Kidney (tissue), 14 donors: ENCODE results near the gene DHCR24. TPM values are rescaled to one million over a fixed set of nuclear protein-coding genes. Genes with fewer than 3 reads are reported as not detected.
"Not testable (repeated sequence)": the region's sequence is repeated elsewhere in the genome, so short reads cannot be mapped to it uniquely, and the experiment has no call there.

Experiments
- DNase-seq, 5 donors: peaks; one replicate each; pipeline ENCODE4 v3.0.0-alpha.2; 2013 to 2020
- FAIRE-seq: peaks from 2 replicates; lab custom pipeline; 2012; peaks lifted over from hg19 to GRCh38; lab: Jason Lieb, UNC
- H3K27ac ChIP-seq, 2 donors: one replicate each; pipeline ENCODE4 v1.7.0; 2013; ENCODE audit warnings: low read depth in 2 of 2, low read length in 2 of 2, inconsistent platforms in 1 of 2
- H3K27me3 ChIP-seq: one replicate; pipeline ENCODE4 v1.7.1; 2013; ENCODE audit warnings: low read length, inconsistent platforms; ENCODE audit not compliant: control insufficient read depth, insufficient read depth
- H3K36me3 ChIP-seq, 3 donors: one replicate each; pipeline versions ENCODE4 v1.7.0 to v1.7.1; 2013; ENCODE audit warnings: low read length in 3 of 3, control low read depth in 1 of 3, inconsistent platforms in 1 of 3; ENCODE audit not compliant: insufficient read depth in 3 of 3, control insufficient read depth in 2 of 3
- H3K4me1 ChIP-seq, 3 donors: one replicate each; pipeline versions ENCODE4 v1.7.0 to v1.7.1; 2013; ENCODE audit warnings: low read length in 3 of 3, inconsistent platforms in 1 of 3, low read depth in 1 of 3; ENCODE audit not compliant: control insufficient read depth in 2 of 3, insufficient read depth in 2 of 3
- H3K4me3 ChIP-seq, 3 donors: one replicate each; pipeline versions ENCODE4 v1.7.0 to v1.8.1; 2013; ENCODE audit warnings: low read length in 3 of 3, control low read depth in 1 of 3, inconsistent platforms in 1 of 3
- H3K9ac ChIP-seq, 3 donors: one replicate each; pipeline versions ENCODE4 v1.7.0 to v1.7.1; 2013; ENCODE audit warnings: low read length in 3 of 3, control low read depth in 1 of 3, inconsistent platforms in 1 of 3
- H3K9me3 ChIP-seq, 3 donors: one replicate each; pipeline versions ENCODE4 v1.7.0 to v1.7.1; 2013; ENCODE audit warnings: low read length in 3 of 3, control low read depth in 1 of 3, inconsistent platforms in 1 of 3; ENCODE audit not compliant: control insufficient read depth in 2 of 3, insufficient read depth in 1 of 3
- intact Hi-C: fragments of 100-400 bp; cut with DNase I; formaldehyde crosslinking; loops from one replicate; pipeline ENCODE4 v1.11.1; 2022
- polyA plus RNA-seq: library from polyadenylated mRNA; stranded (reverse); fragments of 350-450 nt; fragmentation: Illumina TruSeq; extraction: RNeasy Lipid Tissue Mini Kit (QIAGEN cat#74804); gene quantifications from one replicate; pipeline ENCODE4 v1.2.3, GENCODE V29; 2014; ENCODE audit warnings: low read depth, low replicate concordance; ENCODE audit not compliant: insufficient read depth
- total RNA-seq: library from RNA; stranded (reverse); fragmentation: NEBNext Ultra II Directional; extraction: Animal tissue kit (Norgen Biotek cat#: 25700); gene quantifications from one replicate; pipeline ENCODE4 v1.2.1, GENCODE V29; 2021
- TF ChIP-seq, protein P1 (sequence below): IDR thresholded peaks from 3 replicates; pipeline ENCODE4 v1.5.1; 2012; ENCODE audit warnings: mild to moderate bottlenecking, moderate library complexity, borderline replicate concordance; ENCODE audit not compliant: insufficient read depth; ENCODE audit errors: extremely low read depth
- donor health status: control.
- donor health status: control.
- donor health status: control.
- donor health status: control.
- donor health status: control.
- donor health status: DM: yes; HTN: yes; CAD: no.
- donor health status: Normal renal cell carcinoma (clear cell type).

DHCR24 gene
- total and polyA plus RNA-seq, 2 donors from 2014 or later: 33.7 to 91.7 TPM

- H3K9ac ChIP-seq: no peak overlapping the region
- H3K36me3 ChIP-seq: no peaks in the 10 kb centered on the region
- no peaks in the 10 kb centered on the region for H3K27me3 ChIP-seq
- peaks cover 0 to 7% (median 3%) of the 10 kb centered on the region in 3 donors for H3K4me1 ChIP-seq
- no peak overlapping the region for H3K27ac ChIP-seq
- FAIRE-seq: no peak
- H3K4me3 ChIP-seq: no peak overlapping the region
- TF ChIP-seq, protein P1, sequence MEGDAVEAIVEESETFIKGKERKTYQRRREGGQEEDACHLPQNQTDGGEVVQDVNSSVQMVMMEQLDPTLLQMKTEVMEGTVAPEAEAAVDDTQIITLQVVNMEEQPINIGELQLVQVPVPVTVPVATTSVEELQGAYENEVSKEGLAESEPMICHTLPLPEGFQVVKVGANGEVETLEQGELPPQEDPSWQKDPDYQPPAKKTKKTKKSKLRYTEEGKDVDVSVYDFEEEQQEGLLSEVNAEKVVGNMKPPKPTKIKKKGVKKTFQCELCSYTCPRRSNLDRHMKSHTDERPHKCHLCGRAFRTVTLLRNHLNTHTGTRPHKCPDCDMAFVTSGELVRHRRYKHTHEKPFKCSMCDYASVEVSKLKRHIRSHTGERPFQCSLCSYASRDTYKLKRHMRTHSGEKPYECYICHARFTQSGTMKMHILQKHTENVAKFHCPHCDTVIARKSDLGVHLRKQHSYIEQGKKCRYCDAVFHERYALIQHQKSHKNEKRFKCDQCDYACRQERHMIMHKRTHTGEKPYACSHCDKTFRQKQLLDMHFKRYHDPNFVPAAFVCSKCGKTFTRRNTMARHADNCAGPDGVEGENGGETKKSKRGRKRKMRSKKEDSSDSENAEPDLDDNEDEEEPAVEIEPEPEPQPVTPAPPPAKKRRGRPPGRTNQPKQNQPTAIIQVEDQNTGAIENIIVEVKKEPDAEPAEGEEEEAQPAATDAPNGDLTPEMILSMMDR: no peak
- intact Hi-C loops: no loop called here
- no peaks in the 10 kb centered on the region for H3K9me3 ChIP-seq
- DNase-seq: no peak
Observed at GRCh38 chr1:54922921-54923421, 36.0 kb upstream of the DHCR24 start.

GRCh38 chr1:54922040-54922761, 35.2 kb upstream of the DHCR24 start:
- Histone ChIP-seq H3K9me3 (no peaks in the 10 kb centered on the region), H3K36me3 (no peaks in the 10 kb centered on the region)
- intact Hi-C loops: no loop called here

DNA sequence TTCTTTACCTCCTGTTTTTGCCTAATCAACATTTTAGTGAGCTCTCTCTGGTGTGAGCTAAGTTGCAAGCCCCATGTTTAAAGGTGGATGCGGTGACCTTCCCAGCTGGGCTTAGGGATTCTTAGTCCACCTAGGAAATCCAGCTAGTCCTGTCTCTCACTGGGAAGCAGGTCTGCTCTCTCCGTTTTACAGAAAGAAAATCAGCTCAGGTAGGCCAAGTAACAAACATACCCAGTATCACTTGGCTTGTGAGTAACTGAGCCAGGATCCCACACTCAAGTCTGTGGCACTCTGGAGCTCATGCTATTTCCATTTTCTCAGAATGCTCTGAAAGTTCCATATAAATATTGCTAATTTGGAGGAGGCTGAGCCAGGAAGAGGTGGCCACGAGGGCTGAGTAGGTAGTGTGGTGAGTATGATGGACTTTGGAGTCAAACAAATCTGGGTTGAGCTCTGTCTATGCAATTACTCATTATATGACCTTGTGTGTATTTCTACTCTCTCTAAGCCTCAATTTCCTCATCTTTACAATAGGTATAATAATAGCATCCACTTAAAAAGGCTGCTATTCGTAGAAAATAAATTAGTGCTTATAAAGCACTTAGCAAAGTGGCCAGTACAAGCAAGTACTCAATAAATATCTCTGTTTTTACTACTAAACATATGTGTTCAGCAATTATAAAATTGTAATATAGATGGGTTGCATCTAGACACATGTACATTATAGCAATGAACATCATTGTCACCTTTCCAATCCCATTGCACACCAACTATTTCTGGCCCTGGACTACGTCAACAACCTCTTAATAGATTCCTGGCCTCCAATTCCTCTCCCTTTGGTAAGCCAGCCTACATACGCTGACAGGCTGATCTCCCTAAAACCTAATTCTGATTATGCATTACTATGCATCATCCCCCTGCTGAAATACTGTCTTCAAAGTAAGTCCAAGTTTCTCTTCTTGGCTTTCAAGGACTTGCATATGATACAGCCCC, 32.7 kb upstream of the DHCR24 start:
- DNase-seq (no peak), FAIRE-seq (no peak)
- H3K27ac ChIP-seq: no peak overlapping the region
- H3K4me3 ChIP-seq: no peak overlapping the region
- H3K27me3 ChIP-seq: no peaks in the 10 kb centered on the region
- H3K9ac ChIP-seq: no peak overlapping the region
- intact Hi-C loops: no loop called here
- H3K4me1 ChIP-seq: no peaks in the 10 kb centered on the region
- H3K36me3 ChIP-seq: no peaks in the 10 kb centered on the region
- TF ChIP-seq, protein P1: no peak
- H3K9me3 ChIP-seq: no peaks in the 10 kb centered on the region

More at GRCh38 chr1:54922040-54922761, 35.2 kb upstream of the DHCR24 start:
- TF ChIP-seq, protein P1: no peak
- Histone ChIP-seq H3K27ac (no peak overlapping the region), H3K4me3 (no peak overlapping the region), H3K9ac (no peak overlapping the region), H3K27me3 (no peaks in the 10 kb centered on the region), H3K4me1 (peaks cover 0 to 4% (median 3%) of the 10 kb centered on the region in 3 donors)
- FAIRE-seq (no peak), DNase-seq (no peak)

DNA sequence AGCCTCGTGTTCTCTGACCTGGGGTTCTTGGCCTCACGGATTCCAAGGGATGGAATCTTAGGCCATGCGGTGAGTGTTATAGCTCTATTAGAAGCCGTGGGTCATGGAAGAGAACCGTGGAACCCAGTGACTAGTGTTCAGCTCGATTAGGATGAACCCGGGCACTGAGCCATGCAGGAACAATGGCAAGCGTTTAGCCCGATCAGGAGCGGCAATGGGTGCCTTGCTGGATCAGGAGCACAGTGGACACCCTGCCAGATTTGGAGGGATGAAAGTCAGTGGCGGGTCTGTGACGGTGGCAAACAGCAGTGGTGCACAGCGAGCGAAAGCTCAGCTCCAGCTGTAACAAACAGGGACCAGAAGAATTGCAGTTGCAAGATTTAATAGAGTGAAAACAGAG, 24.1 kb upstream of the DHCR24 start:
- H3K9me3 ChIP-seq, H3K4me1 ChIP-seq, H3K4me3 ChIP-seq, H3K27me3 ChIP-seq, H3K27ac ChIP-seq, H3K9ac ChIP-seq, intact Hi-C loops, FAIRE-seq, DNase-seq, H3K36me3 ChIP-seq: not testable (repeated sequence)
